Spleen (tissue), 11 donors: Measurements from ENCODE around the gene GALNT5. TPM values are rescaled to one million over a fixed set of nuclear protein-coding genes. Genes with fewer than 3 reads are reported as not detected.

Source experiments
- DNase-seq: peaks from one replicate; pipeline ENCODE4 v3.0.0-alpha.2; 2020
- H3K27ac ChIP-seq, 8 donors: fragments of 200-600 bp; sonication (generic) in 7 of 8; 1 replicate in 4 of 8; 2 replicates in 4 of 8; pipeline versions ENCODE4 v1.5.0 to v1.8.0; 2016 to 2021; ENCODE audit warnings: inconsistent platforms in 4 of 8, mild to moderate bottlenecking in 4 of 8, moderate library complexity in 1 of 8
- H3K27me3 ChIP-seq, 7 donors: fragments of 200-600 bp; sonication (generic) in 6 of 7; replicated peaks in 1 of 7; 1 replicate in 4 of 7; 2 replicates in 3 of 7; pipeline versions ENCODE4 v1.5.0 to v1.8.0; 2016 to 2021; ENCODE audit warnings: inconsistent platforms in 3 of 7, mild to moderate bottlenecking in 1 of 7
- H3K36me3 ChIP-seq, 6 donors: fragments of 200-600 bp; sonication (generic) in 5 of 6; 1 replicate in 4 of 6; 2 replicates in 2 of 6; pipeline versions ENCODE4 v1.5.0 to v1.8.0; 2016 to 2021; ENCODE audit warnings: inconsistent platforms in 2 of 6
- H3K4me1 ChIP-seq, 6 donors: fragments of 200-600 bp; sonication (generic) in 5 of 6; 1 replicate in 3 of 6; 2 replicates in 3 of 6; pipeline versions ENCODE4 v1.5.0 to v1.8.0; 2016 to 2021; ENCODE audit warnings: inconsistent platforms in 3 of 6
- H3K4me3 ChIP-seq, 8 donors: fragments of 200-600 bp; sonication (generic) in 7 of 8; 1 replicate in 4 of 8; 2 replicates in 4 of 8; pipeline versions ENCODE4 v1.5.0 to v1.8.0; 2016 to 2021; ENCODE audit warnings: inconsistent platforms in 4 of 8, mild to moderate bottlenecking in 4 of 8, moderate library complexity in 2 of 8
- H3K9me3 ChIP-seq, 8 donors: fragments of 200-600 bp; sonication (generic) in 7 of 8; 1 replicate in 4 of 8; 2 replicates in 4 of 8; pipeline versions ENCODE4 v1.5.0 to v1.8.0; 2016 to 2021; ENCODE audit warnings: inconsistent platforms in 4 of 8
- CTCF ChIP-seq, 11 experiments: fragments of 200-600 bp in 7 of 11; fragments of 450-650 bp in 4 of 11; sonication (generic) in 4 of 11; IDR thresholded peaks in 8 of 11; conservative IDR thresholded peaks in 3 of 11; 1 replicate in 7 of 11; 2 replicates in 4 of 11; pipeline versions ENCODE4 v1.4.0 to v1.8.0; 2016 to 2021; ENCODE audit warnings: antibody characterized with exemption in 11 of 11, inconsistent platforms in 4 of 11, mild to moderate bottlenecking in 1 of 11
- POLR2A ChIP-seq, 3 donors: fragments of 450-650 bp; IDR thresholded peaks; one replicate each; pipeline ENCODE4 v1.5.1; 2017; ENCODE audit warnings: antibody characterized with exemption in 3 of 3, mild to moderate bottlenecking in 1 of 3
- POLR2AphosphoS5 ChIP-seq, 3 donors: sonication (generic); formaldehyde crosslinking; IDR thresholded peaks; one replicate each; pipeline ENCODE4 v1.5.1; 2017; ENCODE audit warnings: antibody characterized with exemption in 3 of 3
- WGBS, 5 donors: extraction: QIAGEN DNeasy Blood & Tissue Kit in 3 of 5; methylation state at CpG; one replicate each; pipeline versions ENCODE4 v1.1.5 to v1.1.7; 2013 to 2018; 5-methylcytosine and 5-hydroxymethylcytosine counted together
- intact Hi-C: fragments of 100-400 bp; cut with DNase I; formaldehyde crosslinking; loops from one replicate; pipeline ENCODE4 v1.15.0; 2023; ENCODE audit warnings: low total_unique reads
- polyA plus RNA-seq, 3 donors: library from polyadenylated mRNA; stranded (reverse); fragments of 200-250 nt; gene quantifications; one replicate each; pipeline ENCODE4 v1.2.1, GENCODE V29; 2013
- total RNA-seq, 7 donors: library from RNA; depleted of rRNA in 3 of 7; stranded (reverse); fragments of >200 nt in 3 of 7; fragmentation: NEBNext Ultra II Directional in 4 of 7; extraction: Animal tissue kit (Norgen Biotek cat#: 25700) in 4 of 7; gene quantifications; one replicate each; pipeline versions ENCODE4 v1.1.0 to v1.2.1, GENCODE V29; 2016 to 2021
- donor health status: healthy with polysubstance abuse.
- donor health status: DM: no; HTN: no; CAD: no; lungs with moderate emphysema.
- donor health status: DM: no; HTN: no; CAD: no.
- donor health status: Bipolar disorder and iron deficiency.
- donor health status: healthy.
- donor health status: DM: no; HTN: no; CAD: no.
- donor health status: DM: yes; HTN: yes; CAD: no.

Gene GALNT5
- total and polyA plus RNA-seq, 10 donors = 0.03 to 0.70 (median 0.11) TPM; not detected in 5

GRCh38 chr2:157283468-157283867, 26.0 kb downstream of the GALNT5 start:
- Histone ChIP-seq H3K36me3 (no peaks in the 10 kb centered on the region), H3K4me1 (no peaks in the 10 kb centered on the region), H3K9me3 (peaks cover 0 to 7% (median 0%) of the 10 kb centered on the region in 8 donors), H3K4me3 (no peak overlapping the region), H3K27ac (no peak overlapping the region), H3K27me3 (peaks cover 0 to 10% (median 0%) of the 10 kb centered on the region in 7 donors)
- no peak for DNase-seq
- intact Hi-C loops = no loop called here
- TF ChIP-seq POLR2AphosphoS5 (IDR thresholded peaks at IDR 0.05) (no peak), POLR2A (IDR thresholded peaks at IDR 0.05) (no peak), CTCF (IDR thresholded peaks at IDR 0.05 in 8 of 11, conservative IDR thresholded peaks at IDR 0.05 in 3 of 11) (no peak)
- 67 to 89% (median 76%) methylated on average over 2 of the region's 2 CpGs for WGBS, 5 donors

DNA sequence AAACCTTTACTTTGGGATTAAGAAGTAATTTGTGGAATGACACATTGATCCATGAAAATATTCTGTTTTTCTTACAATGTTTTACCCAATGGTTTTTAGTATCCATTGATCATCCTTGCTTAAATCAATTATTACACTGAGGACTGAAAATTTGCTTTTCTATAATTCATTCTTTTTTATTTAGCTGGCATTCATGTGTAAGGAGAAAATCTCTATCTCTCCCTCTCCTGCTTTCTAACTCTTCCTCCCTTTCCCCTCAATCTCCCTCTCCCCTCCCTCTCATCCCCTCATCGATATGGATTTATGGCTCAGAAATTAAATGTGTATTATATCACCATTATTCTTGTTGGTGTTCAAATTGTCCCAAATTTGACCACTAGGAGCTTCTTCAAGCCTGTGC, 29.7 kb downstream of the GALNT5 start:
- Histone ChIP-seq H3K36me3 (no peaks in the 10 kb centered on the region), H3K4me1 (no peaks in the 10 kb centered on the region), H3K4me3 (no peak overlapping the region), H3K27ac (no peak overlapping the region), H3K27me3 (no peaks in the 10 kb centered on the region), H3K9me3 (no peaks in the 10 kb centered on the region)
- TF ChIP-seq CTCF (IDR thresholded peaks at IDR 0.05 in 8 of 11, conservative IDR thresholded peaks at IDR 0.05 in 3 of 11) (no peak), POLR2A (IDR thresholded peaks at IDR 0.05) (no peak), POLR2AphosphoS5 (IDR thresholded peaks at IDR 0.05) (no peak)
- intact Hi-C loops = no loop called here
- WGBS, 5 donors = 83 to 96% (median 86%) methylated on average over 1 of the region's 1 CpG
- no peak for DNase-seq

DNA sequence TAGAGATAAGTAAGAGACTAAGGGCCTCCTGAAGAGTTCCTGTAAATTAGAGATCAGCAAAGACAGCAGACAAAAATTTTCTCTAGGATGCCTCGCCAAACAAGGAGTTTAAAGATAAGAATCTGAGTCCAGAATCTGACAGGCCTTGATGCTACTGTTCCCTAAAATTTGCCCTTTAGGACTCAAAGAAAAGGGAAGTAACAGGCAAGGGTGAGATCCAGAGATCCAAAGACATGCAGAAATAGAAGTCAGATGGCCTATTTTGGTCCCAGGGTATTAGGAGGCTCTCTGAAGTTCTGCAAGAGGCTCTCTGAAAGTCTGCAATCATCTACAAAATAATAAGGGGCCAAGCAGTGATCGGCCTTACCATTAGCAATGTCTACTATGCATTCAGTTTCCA, 33.0 kb downstream of the GALNT5 start:
- 80 to 92% (median 85%) methylated on average over 2 of the region's 2 CpGs for WGBS, 5 donors
- Histone ChIP-seq H3K4me1 (no peaks in the 10 kb centered on the region), H3K9me3 (no peaks in the 10 kb centered on the region), H3K4me3 (no peak overlapping the region), H3K27me3 (no peaks in the 10 kb centered on the region), H3K27ac (no peak overlapping the region), H3K36me3 (no peaks in the 10 kb centered on the region)
- no peak for DNase-seq
- intact Hi-C loops = no loop called here
- no peak for TF ChIP-seq POLR2A (IDR thresholded peaks at IDR 0.05)
- TF ChIP-seq POLR2AphosphoS5 (IDR thresholded peaks at IDR 0.05) = no peak
- TF ChIP-seq CTCF (IDR thresholded peaks at IDR 0.05 in 8 of 11, conservative IDR thresholded peaks at IDR 0.05 in 3 of 11) = no peak

GRCh38 chr2:157291018-157291417, 33.5 kb downstream of the GALNT5 start:
- no peak for DNase-seq
- 85 to 90% (median 86%) methylated on average over 1 of the region's 1 CpG for WGBS, 5 donors

More at GRCh38 chr2:157291018-157291417, 33.5 kb downstream of the GALNT5 start:
- H3K36me3 ChIP-seq = no peaks in the 10 kb centered on the region
- H3K4me3 ChIP-seq = no peak overlapping the region
- H3K27ac ChIP-seq = no peak overlapping the region
- intact Hi-C loops = no loop called here
- no peaks in the 10 kb centered on the region for H3K4me1 ChIP-seq
- TF ChIP-seq POLR2A (IDR thresholded peaks at IDR 0.05) = no peak
- no peak for TF ChIP-seq POLR2AphosphoS5 (IDR thresholded peaks at IDR 0.05)
- TF ChIP-seq CTCF (IDR thresholded peaks at IDR 0.05 in 8 of 11, conservative IDR thresholded peaks at IDR 0.05 in 3 of 11) = no peak
- H3K9me3 ChIP-seq = no peaks in the 10 kb centered on the region
- no peaks in the 10 kb centered on the region for H3K27me3 ChIP-seq
